GM23248 (cell line): ENCODE measurements around the gene CTXND2. TPM values are rescaled to one million over a fixed set of nuclear protein-coding genes. Genes with fewer than 3 reads are reported as not detected.
"Not testable (repeated sequence)": the region's sequence is repeated elsewhere in the genome, so short reads cannot be mapped to it uniquely, and the experiment has no call there.

Source experiments
- DNase-seq: peaks from one replicate; pipeline ENCODE4 v3.0.0-alpha.2; 2015
- H2AFZ ChIP-seq: fragments of 200-600 bp; sonication (generic); 2 replicates; pipeline ENCODE4 v1.6.1; 2016; ENCODE audit warnings: antibody characterized with exemption
- H3F3A ChIP-seq: fragments of 200-600 bp; sonication (generic); 2 replicates; pipeline ENCODE4 v1.6.1; 2016; ENCODE audit warnings: mild to moderate bottlenecking, antibody characterized with exemption, mixed run types; ENCODE audit not compliant: insufficient read depth
- H3K27ac ChIP-seq: fragments of 200-600 bp; sonication (generic); 2 replicates; pipeline ENCODE4 v1.5.1; 2016; ENCODE audit warnings: mild to moderate bottlenecking
- H3K27me3 ChIP-seq: fragments of 200-600 bp; sonication (generic); replicated peaks from 2 replicates; pipeline ENCODE4 v1.6.1; 2016; ENCODE audit warnings: mild to moderate bottlenecking; ENCODE audit not compliant: insufficient read depth
- H3K36me3 ChIP-seq: fragments of 200-600 bp; sonication (generic); 2 replicates; pipeline ENCODE4 v1.6.1; 2016; ENCODE audit warnings: low read depth, mild to moderate bottlenecking
- H3K4me1 ChIP-seq: fragments of 200-600 bp; sonication (generic); 2 replicates; pipeline ENCODE4 v1.6.1; 2016; ENCODE audit warnings: mild to moderate bottlenecking; ENCODE audit not compliant: insufficient read depth
- H3K4me2 ChIP-seq: fragments of 200-600 bp; sonication (generic); one replicate; pipeline ENCODE4 v1.6.1; 2016; ENCODE audit warnings: mild to moderate bottlenecking; ENCODE audit not compliant: unreplicated experiment
- H3K4me3 ChIP-seq: fragments of 200-600 bp; sonication (generic); 2 replicates; pipeline ENCODE4 v1.5.1; 2016; ENCODE audit warnings: mild to moderate bottlenecking
- H3K79me2 ChIP-seq: fragments of 200-600 bp; sonication (generic); 2 replicates; pipeline ENCODE4 v1.6.1; 2016; ENCODE audit warnings: mild to moderate bottlenecking; ENCODE audit not compliant: insufficient read depth
- H3K9ac ChIP-seq: fragments of 200-600 bp; sonication (generic); 2 replicates; pipeline ENCODE4 v1.6.1; 2016; ENCODE audit warnings: mild to moderate bottlenecking
- H3K9me2 ChIP-seq: fragments of 200-600 bp; sonication (generic); 2 replicates; pipeline ENCODE4 v1.6.1; 2016; ENCODE audit warnings: mixed run types, mild to moderate bottlenecking, moderate library complexity; ENCODE audit not compliant: insufficient read depth
- H3K9me3 ChIP-seq: fragments of 200-600 bp; sonication (generic); one replicate; pipeline ENCODE4 v1.6.1; 2017; ENCODE audit warnings: low read depth
- H4K20me1 ChIP-seq: fragments of 200-600 bp; sonication (generic); 2 replicates; pipeline ENCODE4 v1.6.0; 2016; ENCODE audit not compliant: insufficient read depth
- EZH2 ChIP-seq: fragments of 200-600 bp; sonication (generic); IDR thresholded peaks from 2 replicates; pipeline ENCODE4 v1.6.1; 2018; ENCODE audit warnings: antibody characterized with exemption, mild to moderate bottlenecking; ENCODE audit not compliant: insufficient read depth, poor library complexity, severe bottlenecking
- EZH2phosphoT487 ChIP-seq: fragments of 200-600 bp; sonication (generic); IDR thresholded peaks from 2 replicates; pipeline ENCODE4 v1.6.1; 2018; ENCODE audit warnings: antibody characterized with exemption, moderate library complexity, mild to moderate bottlenecking, low read depth; ENCODE audit not compliant: insufficient read depth
- WGBS, 2 experiments: methylation state at CpG; one replicate each; pipeline ENCODE4 v1.1.6; 2015 to 2017; ENCODE audit warnings: low lambda C conversion rate in 2 of 2, low coverage in 1 of 2; ENCODE audit errors: missing lambda C conversion rate in 2 of 2; 5-methylcytosine and 5-hydroxymethylcytosine counted together
- in situ Hi-C: fragments of 300-500 bp; cut with MboI; formaldehyde crosslinking; loops from 2 replicates; pipeline ENCODE4 v1.15.0; 2020
- polyA plus RNA-seq: library from polyadenylated mRNA; unstranded; fragments of >200 nt; fragmentation: Nextera tagmentation; extraction: Ambion mirVana; gene quantifications from 2 replicates; pipeline ENCODE4 v1.2.1, GENCODE V29; 2016
- total RNA-seq: library from RNA; depleted of rRNA; stranded (reverse); fragments of >200 nt; shearing (Covaris generic); gene quantifications from 2 replicates; pipeline ENCODE4 v1.2.3, GENCODE V29; 2014

CTXND2 gene
- total and polyA plus RNA-seq, 2 experiments from 2014 or later = not detected

- Histone ChIP-seq H3K27ac (no peak overlapping the region), H3K9ac (no peak overlapping the region), H3K4me1 (0 out of 2 replicates have a peak, but pooled peaks cover 6% of the 10 kb centered on the region), H3K27me3 (no peaks in the 10 kb centered on the region), H3K79me2 (no peaks in the 10 kb centered on the region), H3K9me3 (no peaks in the 10 kb centered on the region), H4K20me1 (no peaks in the 10 kb centered on the region), H3K4me3 (no peak overlapping the region), H3K4me2 (no peak overlapping the region), H2AFZ (no peak overlapping the region), H3F3A (no peaks in the 10 kb centered on the region), H3K36me3 (no peaks in the 10 kb centered on the region), H3K9me2 (no peaks in the 10 kb centered on the region)
- in situ Hi-C loops = no loop called here
- 94 to 95% methylated on average over 8 of the region's 8 CpGs for WGBS, 2 experiments
- TF ChIP-seq EZH2phosphoT487 (no peak), EZH2 (no peak)
- DNase-seq = no peak
These were observed 1.8 kb downstream of the CTXND2 start for GRCh38 chr1:150888727-150889126.

GRCh38 chr1:150890033-150890416 lies 3.1 kb downstream of the CTXND2 start:
- Histone ChIP-seq H3K27ac (no peak overlapping the region), H3K9me3 (no peaks in the 10 kb centered on the region), H4K20me1 (no peaks in the 10 kb centered on the region), H3K27me3 (no peaks in the 10 kb centered on the region), H3K4me2 (no peak overlapping the region), H2AFZ (no peak overlapping the region), H3K9ac (no peak overlapping the region), H3K4me3 (no peak overlapping the region), H3F3A (no peaks in the 10 kb centered on the region; the same call in 1 of the 2 replicates), H3K79me2 (no peaks in the 10 kb centered on the region), H3K36me3 (no peaks in the 10 kb centered on the region), H3K9me2 (no peaks in the 10 kb centered on the region), H3K4me1 (peaks cover 6% of the 10 kb centered on the region; the same call in 1 of the 2 replicates)
- 0 to 5% methylated on average over 1 of the region's 1 CpG for WGBS, 2 experiments
- no peak for TF ChIP-seq EZH2
- no peak for TF ChIP-seq EZH2phosphoT487
- in situ Hi-C loops = no loop called here
- DNase-seq = no peak

DNA sequence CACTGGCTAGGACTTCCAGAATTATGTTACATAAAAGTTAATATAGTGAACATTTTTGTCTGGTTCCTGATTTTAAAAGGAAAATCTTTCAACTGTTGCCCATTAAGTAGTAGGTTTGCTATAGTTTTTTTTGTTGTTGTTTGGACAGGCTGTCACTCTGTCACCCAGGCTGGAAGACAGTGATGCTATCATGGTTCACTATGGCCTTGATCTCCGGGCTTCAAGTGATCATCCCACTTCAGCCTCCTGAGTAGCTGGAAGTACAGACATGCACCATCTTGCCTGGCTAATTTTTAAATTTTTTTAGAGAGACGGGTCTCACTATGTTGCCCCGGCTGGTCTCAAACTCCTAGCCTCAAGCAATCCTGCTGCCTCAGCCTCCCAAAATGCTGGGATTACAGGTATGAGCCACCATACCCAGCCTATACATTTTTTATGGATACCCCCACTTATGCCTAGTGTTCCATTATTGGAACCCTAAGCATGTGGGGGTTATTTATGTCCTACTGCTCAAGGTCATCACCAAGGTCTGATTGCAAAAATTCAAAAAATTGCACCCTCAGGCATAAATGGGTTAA lies 6.5 kb downstream of the CTXND2 start:
- DNase-seq = no peak
- H3K9me3 ChIP-seq = no peaks in the 10 kb centered on the region
- no peaks in the 10 kb centered on the region for H3K9me2 ChIP-seq
- H3K79me2 ChIP-seq = no peaks in the 10 kb centered on the region
- no peak overlapping the region for H3K9ac ChIP-seq
- H3K4me1 ChIP-seq = peaks cover 10% of the 10 kb centered on the region
- H4K20me1 ChIP-seq = no peaks in the 10 kb centered on the region
- in situ Hi-C loops = no loop called here
- H3K4me3 ChIP-seq = no peak overlapping the region
- no peak overlapping the region for H2AFZ ChIP-seq
- H3K27ac ChIP-seq = no peak overlapping the region
- peaks cover 4% of the 10 kb centered on the region; the same call in 1 of the 2 replicates for H3F3A ChIP-seq
- 96% methylated on average over 3 of the region's 3 CpGs for WGBS, 2 experiments
- no peak overlapping the region for H3K4me2 ChIP-seq
- no peaks in the 10 kb centered on the region for H3K27me3 ChIP-seq
- no peaks in the 10 kb centered on the region for H3K36me3 ChIP-seq
- no peak for TF ChIP-seq EZH2
- TF ChIP-seq EZH2phosphoT487 = no peak

DNA sequence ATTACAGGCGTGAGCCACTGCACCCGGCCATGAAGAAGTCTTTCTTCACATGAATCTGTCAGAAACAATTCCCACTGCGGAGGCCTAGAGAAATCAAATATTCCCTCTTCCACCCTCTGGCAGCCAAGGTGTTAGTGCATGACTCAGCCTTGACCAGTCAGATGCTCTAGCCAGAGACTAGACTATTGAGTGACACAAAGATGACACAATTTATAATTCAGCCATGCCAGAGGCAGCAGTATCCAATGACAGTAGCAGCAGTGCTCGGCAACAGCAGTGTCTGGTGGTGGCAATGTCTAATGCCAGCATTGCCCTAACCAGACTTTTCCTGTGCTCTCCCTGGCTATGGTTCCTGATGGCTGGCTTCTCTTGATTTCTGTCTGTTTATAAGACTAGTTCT lies 8.7 kb downstream of the CTXND2 start:
- 2 to 4% methylated on average over 4 of the region's 4 CpGs for WGBS, 2 experiments
- Histone ChIP-seq H3F3A (peaks cover 4% of the 10 kb centered on the region; the same call in 1 of the 2 replicates), H2AFZ (peak overlapping the region; percentile 36; the same call in 1 of the 2 replicates), H3K79me2 (no peaks in the 10 kb centered on the region), H3K9me3 (no peaks in the 10 kb centered on the region), H3K4me2 (peak overlapping the region; percentile 29), H4K20me1 (no peaks in the 10 kb centered on the region), H3K9ac (no peak overlapping the region), H3K27ac (peak overlapping the region; percentile 43), H3K36me3 (no peaks in the 10 kb centered on the region), H3K4me1 (peaks cover 10% of the 10 kb centered on the region), H3K27me3 (no peaks in the 10 kb centered on the region), H3K4me3 (no peak overlapping the region), H3K9me2 (no peaks in the 10 kb centered on the region)
- peak; percentile 85 for DNase-seq
- in situ Hi-C loops = no loop called here
- no peak for TF ChIP-seq EZH2
- TF ChIP-seq EZH2phosphoT487 = no peak

- WGBS, 2 experiments = 86 to 87% methylated on average over 8 of the region's 8 CpGs
- H3K9me3 ChIP-seq, H2AFZ ChIP-seq: not testable (repeated sequence)
These were observed 12.9 kb downstream of the CTXND2 start for GRCh38 chr1:150899795-150900194.

More at GRCh38 chr1:150899795-150900194, 12.9 kb downstream of the CTXND2 start:
- H4K20me1 ChIP-seq, H3F3A ChIP-seq, H3K36me3 ChIP-seq, H3K79me2 ChIP-seq, DNase-seq, in situ Hi-C loops, H3K4me3 ChIP-seq, H3K4me2 ChIP-seq, H3K27me3 ChIP-seq, H3K4me1 ChIP-seq, H3K9me2 ChIP-seq, H3K27ac ChIP-seq, H3K9ac ChIP-seq: not testable (repeated sequence)
